Pulmonary artery endothelial cell (primary cell): ENCODE measurements around the gene IFI27. TPM values are rescaled to one million over a fixed set of nuclear protein-coding genes. Genes with fewer than 3 reads are reported as not detected.
"Not testable (repeated sequence)": the region's sequence is repeated elsewhere in the genome, so short reads cannot be mapped to it uniquely, and the experiment has no call there.

Experiments used
- DNase-seq: peaks from one replicate; pipeline ENCODE4 v3.0.0-alpha.2; 2011; ENCODE audit warnings: low read depth, low spot score
- total RNA-seq: library from RNA; depleted of rRNA; stranded (reverse); fragments of >200 nt; gene quantifications from 2 replicates; pipeline ENCODE4 v1.2.3, GENCODE V29; 2014

IFI27 gene
- 317 and 506 TPM in 2 replicates for total RNA-seq

DNA sequence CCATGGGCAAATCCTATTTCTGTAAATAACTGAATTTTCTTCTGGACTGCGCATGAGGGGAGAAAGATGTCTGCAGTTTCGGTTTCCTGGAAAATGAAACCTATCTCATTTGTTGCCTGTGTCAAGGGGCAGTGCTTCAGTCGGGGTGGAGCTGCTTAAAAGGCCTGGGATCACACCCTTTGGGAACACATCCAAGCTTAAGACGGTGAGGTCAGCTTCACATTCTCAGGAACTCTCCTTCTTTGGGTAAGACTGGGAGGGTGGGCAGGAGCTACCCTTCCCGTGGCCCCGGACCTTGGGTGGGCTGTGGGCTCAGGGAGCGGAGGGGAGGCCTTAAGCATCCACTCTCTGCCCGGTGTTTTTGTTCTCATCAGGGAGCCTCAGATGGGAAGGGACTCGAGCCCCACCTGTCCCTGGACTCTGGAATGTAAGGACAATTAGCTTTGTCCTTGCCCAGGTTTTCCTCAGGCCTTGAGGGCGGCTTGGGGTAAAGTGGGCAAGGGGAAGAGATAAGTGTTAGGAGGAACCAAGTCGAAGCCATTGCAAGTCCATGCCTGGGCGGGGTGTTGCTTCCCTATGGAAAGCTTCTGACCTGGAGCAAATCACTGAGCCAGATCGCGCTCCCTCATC, at the start of gene IFI27:
Gene IFI27, plus strand, starts transcription at position 185 of the 630 bp plus-strand sequence.
- DNase-seq = peak; percentile 78

DNA sequence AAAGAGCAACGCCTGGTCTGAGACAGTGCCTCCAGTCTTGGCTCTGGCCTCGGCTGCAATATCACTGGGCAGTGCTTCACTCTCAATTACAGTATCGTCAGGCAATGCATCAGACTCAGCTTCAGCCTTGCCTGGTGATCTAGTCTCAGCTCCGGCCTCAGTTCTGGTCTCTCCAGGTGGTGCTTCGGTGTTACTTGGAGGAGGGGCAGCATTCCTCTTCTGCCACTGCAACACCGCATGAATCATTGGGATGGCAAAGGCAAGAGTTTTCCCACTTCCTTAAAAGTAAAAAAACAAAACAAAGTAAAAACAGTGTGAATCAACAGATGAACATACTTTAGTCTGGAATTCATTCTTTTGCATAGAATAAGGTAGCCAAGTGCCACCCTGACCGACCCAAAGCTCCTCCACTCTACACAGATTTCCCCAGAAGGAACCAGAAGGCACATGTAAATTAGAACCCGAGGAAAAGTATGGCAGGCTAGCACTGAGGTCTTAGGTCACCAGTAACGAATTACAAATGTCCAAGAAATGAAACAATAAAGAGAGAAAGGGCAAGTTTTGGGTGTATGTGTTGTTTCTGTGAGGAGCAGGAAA, 48.1 kb upstream of the IFI27 start:
- DNase-seq = no peak

DNA sequence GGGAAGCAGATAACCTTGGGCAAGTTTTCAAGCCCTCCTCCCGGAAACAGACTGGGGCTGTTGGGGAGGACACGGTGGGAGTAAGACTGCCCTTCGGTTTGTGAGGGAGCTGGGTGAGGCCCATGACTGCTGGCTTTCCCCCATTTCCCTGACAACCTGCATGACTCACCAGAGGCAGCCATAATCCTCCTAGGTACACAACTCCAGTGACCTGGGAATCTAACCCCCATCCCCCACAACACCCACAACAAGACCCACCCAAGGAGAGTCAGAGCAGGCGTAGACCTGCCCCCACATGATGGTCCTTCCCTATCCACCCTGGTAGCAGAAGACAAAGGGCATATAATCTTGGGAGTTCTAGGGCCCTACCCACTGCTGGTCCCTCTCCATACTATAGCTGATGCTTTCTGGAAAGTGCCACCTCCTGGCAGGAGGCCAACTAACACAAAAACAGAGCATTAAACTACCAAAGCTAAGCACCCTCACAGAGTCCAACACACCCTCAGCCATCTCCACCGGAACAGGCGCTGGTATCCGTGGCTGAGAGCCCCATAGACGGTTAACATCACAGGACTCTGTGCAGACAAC, 44.4 kb upstream of the IFI27 start:
- no peak for DNase-seq

DNA sequence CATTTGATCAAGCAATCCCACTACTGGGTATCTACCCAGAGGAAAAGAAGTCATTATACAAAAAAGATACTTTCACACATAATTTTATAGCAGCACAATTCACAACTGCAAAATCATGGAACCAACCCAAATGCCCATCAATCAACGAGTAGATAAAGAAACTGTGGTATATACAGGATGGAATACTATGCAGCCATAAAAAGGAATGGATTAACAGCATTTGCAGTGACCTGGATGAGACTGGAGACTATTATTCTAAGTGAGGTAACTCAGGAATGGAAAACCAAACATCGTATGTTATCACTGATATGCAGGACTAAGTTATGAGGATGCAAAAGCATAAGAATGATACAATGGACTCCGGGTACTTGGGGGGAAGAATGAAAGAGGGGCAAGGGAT, 38.5 kb upstream of the IFI27 start:
- not testable (repeated sequence) for DNase-seq

DNA sequence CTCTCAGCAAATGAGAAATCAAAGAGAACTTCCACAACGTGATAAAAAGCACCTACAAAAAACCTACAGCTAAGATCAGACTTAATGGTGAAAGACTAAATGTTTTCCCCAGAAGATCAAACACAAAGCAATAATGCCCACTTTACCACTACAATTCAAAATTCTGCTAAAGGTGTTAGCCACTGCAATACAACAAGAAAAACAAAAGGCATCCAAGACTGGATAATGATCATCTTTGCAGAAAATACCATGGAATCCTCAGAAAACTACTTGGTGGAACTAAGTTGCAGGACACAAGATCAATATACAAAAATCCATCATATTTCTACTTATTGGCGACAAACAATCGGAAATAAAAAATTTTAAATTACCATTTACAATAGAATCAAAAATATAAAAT, 36.0 kb upstream of the IFI27 start:
- no peak for DNase-seq

DNA sequence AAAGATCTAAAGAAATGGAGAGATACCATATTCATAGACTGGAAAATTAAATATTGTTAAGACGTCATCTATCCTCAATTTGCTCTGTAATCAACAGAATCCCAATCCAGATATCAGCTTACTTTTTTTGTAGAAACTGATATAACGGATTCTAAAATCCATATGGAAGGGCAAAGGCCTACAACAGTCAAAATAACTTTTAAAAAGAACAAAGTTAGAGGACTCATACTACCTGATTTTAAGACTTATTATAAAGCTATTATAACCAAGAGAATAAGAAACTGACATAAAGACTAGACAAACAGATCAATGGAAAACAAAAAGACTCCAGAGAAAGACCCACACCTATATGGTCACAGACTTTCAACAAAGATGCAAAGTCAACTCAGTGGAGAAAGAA, 35.5 kb upstream of the IFI27 start:
- DNase-seq = no peak

DNA sequence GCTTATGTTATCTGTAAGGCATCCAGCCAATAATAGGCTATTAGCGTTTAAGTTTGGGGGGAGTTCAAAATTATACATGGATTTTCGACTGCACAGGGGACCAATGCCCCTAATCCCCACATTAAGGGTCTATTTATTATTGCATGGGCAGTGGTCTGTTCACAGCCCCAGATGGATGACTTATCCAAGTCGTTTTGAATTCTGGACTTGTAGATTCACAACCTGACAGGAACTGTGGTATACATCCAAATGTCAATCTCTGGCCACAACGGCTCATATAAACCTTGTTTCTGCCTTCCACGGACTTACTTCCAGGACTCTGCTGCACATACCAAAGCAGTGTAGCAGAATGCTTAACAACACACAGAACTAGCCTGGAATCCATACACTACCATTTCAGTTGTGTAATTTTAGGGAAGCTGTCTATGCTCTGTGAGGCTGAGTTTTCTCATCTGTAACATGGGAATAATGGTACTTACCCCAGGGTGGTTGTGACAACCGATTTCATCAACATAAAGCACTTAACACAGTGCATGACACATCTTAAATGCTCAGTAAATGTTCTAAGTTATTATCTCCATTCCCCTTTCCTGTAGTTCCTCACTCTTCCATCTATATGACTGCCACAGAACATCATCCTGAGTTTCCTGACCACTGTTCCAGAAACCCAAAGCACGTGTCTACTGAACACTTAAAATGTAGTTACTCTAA, 33.3 kb upstream of the IFI27 start:
- DNase-seq = no peak

DNA sequence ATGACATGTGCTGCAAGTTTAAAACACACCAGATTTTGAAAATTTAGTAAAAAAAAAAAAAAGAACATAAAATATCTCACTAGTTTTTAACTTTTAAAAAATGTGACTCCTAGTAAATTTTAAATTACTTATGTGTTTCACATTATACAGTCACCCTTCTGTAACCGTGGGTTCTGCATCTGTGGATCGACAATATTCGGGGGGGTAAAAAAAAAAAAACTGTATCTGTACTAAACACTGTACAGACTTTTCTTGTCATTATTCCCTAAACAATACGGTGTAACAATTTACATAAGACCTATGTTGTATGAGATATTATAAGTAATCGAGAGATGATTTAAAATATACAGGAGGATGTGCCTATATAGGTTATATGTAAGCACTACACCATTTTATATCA, 32.7 kb upstream of the IFI27 start:
- DNase-seq = no peak

DNA sequence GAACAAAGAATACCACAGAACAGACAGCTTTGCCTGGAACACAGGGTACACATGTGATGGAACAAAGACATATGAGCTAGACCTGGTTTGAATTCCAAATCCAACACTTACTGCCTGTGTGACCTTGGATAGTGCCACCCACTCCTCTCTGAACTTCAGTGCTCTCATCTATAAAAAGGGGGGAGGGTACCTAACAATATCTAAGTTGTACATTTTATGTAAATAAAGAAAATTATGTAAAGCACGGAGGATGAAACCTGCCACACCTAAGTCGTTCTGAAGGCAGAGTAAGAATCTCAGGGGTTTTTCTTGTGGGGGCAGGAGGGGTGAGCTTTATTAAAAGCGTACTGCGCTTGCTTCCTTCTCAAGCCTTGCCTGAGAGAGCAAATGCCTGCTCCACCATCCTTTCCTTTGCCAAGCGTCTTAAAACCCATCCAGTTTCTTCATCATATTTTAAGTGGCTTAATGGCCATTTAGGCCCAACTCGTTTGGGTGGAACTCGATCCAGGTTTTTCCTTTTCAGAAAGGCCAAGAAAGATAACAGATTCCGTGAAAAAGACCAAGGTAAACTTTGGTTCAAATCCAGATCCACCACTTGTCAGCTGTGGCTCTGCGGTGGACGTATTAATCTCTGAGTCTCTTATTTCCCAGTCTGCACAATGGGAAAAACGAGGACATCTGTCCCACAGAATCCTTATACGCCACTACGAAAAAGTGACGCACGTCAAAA, 30.5 kb upstream of the IFI27 start:
- DNase-seq = no peak

DNA sequence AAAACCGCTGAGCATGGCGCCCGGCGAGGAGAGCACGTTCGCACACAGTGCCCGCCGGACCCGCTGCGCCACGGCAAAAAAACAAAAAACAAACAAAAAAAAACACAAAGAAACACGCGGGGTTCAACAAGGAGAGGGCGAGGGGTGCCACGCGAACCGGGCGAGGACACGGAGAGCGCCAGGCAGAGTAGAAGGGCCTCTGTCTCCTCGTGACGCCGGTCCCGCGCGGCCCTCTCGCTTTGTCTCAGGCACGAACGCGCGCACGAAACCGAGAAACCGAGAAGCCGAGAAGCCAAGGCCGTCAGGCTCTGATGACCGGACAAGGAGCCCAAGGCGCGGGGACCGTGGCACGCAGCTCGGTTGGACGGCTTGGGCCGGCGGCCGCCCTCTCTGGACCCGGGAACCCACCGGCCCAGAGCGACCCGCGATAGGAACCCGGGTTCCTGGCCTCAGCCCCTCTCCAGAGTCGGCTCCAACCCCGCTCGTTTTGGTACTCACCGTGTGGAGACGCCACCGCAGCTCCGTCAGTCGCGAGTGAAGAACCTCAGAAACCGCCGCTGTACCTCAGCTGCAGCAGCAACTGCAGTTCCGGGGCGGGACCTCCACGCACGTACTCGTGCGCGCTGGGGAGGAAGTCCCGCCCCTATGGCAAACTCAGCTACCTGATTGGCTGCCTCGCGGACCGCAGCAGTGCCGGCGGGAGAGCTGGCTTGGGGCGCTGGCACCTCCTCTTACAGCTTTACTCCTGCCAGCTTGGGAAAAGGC, 29.7 kb upstream of the IFI27 start, which contains the start of the genes DDX24 and IFI27L1:
Gene DDX24, minus strand, starts transcription at position 582 of the 765 bp plus-strand sequence. CDS start 1,460 bp downstream, outside the sequence.
Gene IFI27L1, plus strand, starts transcription at position 690 of the 765 bp plus-strand sequence. CDS start 15,628 bp downstream, outside the sequence.
- DNase-seq = peak; percentile 78

DNA sequence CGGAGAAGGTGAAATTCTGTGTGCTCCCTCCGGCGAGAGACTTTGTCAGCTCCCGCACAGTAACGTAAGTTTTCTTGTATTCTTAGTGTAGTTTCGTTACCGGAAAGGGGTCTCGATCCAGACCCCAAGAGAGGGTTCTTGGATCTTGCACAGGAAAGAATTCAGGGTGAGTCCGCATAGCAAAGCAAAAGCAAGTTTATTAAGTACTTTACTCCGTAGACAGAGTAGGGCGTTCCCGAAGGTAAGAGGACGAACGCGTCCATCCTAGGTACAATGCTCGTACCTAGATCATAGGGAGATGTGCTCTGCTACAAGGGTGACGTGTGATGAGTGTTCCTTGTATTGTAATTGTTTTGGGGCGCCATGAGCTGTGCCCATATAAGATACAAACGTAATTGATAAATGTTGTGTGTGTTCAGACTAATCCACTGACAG, 29.1 kb upstream of the IFI27 start:
- no peak for DNase-seq

DNA sequence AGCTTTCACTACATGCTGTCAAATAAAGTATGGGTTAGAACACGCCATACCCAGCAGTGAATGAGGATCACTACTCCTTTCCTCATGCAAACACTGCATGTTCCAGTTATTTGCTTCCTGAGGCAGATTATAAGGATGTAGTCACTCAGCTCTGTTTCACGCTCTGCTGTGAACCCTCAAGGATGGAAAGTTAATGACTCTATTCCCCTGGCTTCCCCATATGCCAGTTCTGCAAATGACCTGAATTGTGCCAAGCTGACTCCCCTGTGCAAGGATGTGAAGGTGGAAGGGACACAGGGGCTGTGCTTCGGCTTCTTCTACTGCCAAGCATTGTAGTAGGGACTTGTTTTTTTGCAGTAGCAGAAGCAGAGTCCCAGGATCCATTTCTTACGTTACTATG, 22.6 kb upstream of the IFI27 start:
- DNase-seq = no peak

DNA sequence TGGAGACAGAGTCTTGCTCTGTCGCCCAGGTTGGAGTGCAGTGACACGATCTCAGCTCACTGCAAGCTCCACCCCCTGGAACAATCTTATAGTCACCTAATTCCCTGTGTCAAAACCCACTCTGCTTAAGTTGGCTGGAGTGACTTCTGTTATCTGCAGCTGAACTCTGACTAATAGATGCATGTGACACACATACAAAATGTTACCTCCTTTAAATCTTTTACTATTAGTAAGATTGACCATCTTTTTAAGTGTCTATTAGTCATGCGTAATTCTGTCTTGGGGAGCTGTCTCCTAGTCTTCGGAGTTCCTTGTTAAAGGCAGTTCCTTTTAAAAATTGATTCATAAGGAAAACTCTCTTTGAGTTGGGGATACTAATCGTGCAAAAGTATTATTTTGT, 22.0 kb upstream of the IFI27 start:
- DNase-seq = no peak

DNA sequence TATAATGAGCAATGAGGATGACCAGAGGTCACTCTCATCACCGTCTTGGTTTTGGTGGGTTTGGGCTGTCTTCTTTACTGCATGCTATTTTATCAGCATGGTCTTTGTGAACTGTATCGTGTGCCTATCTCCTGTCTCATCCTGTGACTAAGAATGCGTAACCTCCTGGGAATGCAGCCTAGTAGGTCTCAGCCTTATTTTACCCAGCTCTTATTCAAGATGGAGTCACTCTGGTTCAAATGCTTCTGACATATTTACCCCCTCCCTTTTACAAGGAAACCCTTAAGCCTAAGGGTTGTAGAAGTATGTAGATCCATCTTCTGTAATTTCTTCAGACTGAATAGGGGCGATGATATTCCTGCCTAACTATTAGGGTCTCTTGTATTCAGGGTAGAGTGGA, 21.1 kb upstream of the IFI27 start:
- DNase-seq = no peak

DNA sequence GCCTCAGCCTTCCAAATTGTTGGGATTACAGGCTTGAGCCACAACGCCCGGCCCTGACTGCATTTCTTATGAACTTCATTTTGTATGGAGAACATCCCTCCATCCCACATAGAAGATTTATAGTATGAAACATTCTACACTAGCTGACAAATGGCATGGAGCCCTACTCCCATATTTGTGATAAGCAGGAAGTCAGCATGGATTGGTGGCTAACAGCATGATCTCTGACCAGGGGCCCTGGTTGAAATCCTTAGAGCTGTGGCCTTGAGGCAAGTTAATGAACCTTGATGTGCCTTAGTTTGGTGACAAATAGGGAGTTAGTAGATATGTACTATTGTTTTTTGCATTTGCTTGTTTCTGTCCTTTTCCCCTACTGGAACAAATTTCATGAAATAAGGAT, 17.1 kb upstream of the IFI27 start:
- no peak for DNase-seq

DNA sequence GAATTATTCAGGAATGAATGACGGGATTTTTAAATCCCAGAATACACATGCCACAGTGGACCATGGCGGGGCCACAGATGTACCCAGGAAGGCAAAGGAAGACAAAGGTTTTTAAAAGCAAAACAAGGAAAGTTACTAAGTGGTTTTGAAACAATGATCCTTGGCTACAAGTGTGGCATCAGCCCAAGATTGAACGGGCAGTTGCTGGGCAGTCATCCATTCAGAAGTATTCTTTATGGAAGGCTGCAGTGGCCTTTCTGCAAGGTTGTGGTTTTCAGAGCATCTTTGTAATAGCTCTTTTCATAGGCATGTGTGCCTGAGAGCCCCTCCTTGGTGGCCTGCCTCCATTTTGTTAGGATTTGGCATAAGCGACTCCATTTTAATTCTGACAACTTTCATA, 13.4 kb upstream of the IFI27 start:
- DNase-seq = no peak

DNA sequence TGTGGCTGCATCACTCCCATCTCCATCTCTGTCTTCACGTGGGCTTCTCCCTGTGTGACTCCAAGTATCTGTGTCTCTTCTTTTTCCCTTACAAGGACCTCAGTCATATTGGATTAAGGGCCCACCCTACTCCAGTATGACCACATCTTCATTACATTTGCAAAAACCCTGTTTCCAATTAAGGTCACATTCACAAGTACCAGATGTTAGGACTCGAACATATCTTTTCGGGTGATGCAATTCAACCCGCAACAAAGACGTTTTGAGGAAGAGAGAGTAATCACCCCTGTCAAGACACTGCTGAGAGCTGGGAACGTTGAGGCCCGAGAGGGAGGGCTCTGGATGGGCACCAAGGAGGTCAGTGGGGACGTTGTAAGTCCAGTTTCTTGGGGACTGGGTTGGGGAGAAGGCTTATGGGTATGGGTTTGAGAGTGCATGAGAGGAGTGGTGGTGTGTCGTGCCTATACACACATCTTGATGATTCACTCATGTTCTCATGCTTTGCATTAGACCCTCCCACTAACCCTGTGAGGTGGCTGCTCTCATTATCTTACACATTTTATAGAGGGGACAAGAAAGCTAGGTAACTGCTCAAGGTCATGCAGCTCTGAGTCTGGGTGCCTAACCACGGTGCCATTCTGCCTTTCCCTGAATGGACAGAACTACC, 12.1 kb upstream of the IFI27 start:
- no peak for DNase-seq

DNA sequence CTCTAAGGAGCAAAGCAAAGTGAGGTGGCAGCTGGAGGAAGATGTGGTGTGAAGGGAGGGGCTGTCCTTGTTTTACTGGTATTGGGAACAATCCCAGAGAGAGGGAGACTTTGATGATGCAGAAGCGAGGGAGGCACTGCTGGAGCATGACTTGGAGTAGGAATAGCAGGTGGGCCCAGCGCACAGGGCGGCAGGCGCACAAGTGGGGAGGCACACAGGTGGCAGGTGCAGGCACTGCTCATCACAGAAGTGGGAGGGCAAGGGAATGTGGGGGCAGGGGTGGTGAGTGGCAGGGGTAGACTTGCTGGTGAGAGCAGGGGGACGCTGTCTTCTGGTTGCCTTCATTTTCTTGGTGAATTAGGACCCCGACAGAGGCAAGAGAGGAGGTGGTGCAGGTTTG, 11.5 kb upstream of the IFI27 start:
- DNase-seq = no peak

DNA sequence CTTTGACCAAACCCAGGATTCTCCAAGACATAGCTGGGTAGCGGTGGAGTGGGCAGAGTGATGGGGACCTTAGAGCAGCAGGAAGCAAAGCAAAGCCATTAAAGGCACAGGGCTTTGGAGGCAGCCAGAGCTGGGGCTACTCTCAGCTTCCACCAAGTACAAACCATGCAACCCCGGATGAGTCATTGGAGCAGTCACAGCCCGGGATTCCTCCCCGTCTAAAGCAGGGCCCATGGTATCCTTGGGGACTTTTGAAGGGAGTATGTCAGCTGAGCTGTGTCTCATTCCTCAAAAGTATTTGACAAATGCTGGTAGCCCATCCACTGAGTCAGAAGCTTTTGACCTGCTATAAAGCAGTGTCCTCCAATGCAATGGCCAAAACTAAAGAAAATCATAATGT, 9.7 kb upstream of the IFI27 start:
- DNase-seq = no peak

DNA sequence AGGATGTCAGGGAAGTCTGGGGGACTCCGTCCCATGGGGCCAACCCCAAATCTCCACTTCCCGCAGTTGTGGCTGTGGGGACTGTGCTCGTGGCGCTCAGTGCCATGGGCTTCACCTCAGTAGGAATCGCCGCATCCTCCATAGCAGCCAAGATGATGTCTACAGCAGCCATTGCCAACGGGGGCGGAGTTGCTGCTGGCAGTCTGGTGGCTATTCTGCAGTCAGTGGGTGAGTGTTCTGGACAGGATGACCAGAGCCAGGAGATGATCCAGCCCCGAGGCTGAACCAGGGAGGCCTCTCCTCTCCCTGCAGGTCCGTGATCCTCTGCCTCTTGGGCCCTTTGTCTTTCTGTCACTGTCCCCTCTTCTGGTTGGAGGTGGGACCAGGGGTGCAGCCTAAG, 8.8 kb upstream of the IFI27 start:
- no peak for DNase-seq
